Fibroblast of pulmonary artery (primary cell): ENCODE data around the gene GRIFIN.

Source experiments
- DNase-seq: peaks from one replicate; pipeline ENCODE4 v3.0.0-alpha.2; 2010; ENCODE audit warnings: low read depth
- H3K4me3 ChIP-seq: replicated peaks from 2 replicates; pipeline ENCODE4 v1.5.1; 2011; ENCODE audit warnings: low read depth, mild to moderate bottlenecking, control low read depth, low read length, moderate library complexity
- CTCF ChIP-seq: IDR thresholded peaks from 2 replicates; pipeline ENCODE4 v1.5.1; 2011; ENCODE audit warnings: mild to moderate bottlenecking, control low read depth, low read length, inconsistent platforms; ENCODE audit errors: missing control alignments

The GRIFIN gene

GRCh38 chr7:2502647-2502966 lies 26.4 kb upstream of the GRIFIN start:
- DNase-seq = no peak
- TF ChIP-seq CTCF = no peak
- H3K4me3 ChIP-seq = no peak overlapping the region

- no peak for DNase-seq
- no peak for TF ChIP-seq CTCF
- H3K4me3 ChIP-seq = no peak overlapping the region
Measured at GRCh38 chr7:2501947-2502646, 25.9 kb upstream of the GRIFIN start.

GRCh38 chr7:2500701-2501100 lies 24.5 kb upstream of the GRIFIN start:
- no peak for TF ChIP-seq CTCF
- DNase-seq = no peak
- H3K4me3 ChIP-seq = no peak overlapping the region

- no peak for DNase-seq
- H3K4me3 ChIP-seq = no peak overlapping the region
- no peak for TF ChIP-seq CTCF
Measured at GRCh38 chr7:2499719-2500430, 23.7 kb upstream of the GRIFIN start.

- no peak overlapping the region for H3K4me3 ChIP-seq
- no peak for DNase-seq
- TF ChIP-seq CTCF = no peak
Measured at GRCh38 chr7:2499181-2499580, 23.0 kb upstream of the GRIFIN start.

GRCh38 chr7:2498708-2499107 lies 22.5 kb upstream of the GRIFIN start:
- TF ChIP-seq CTCF = no peak
- DNase-seq = no peak
- no peak overlapping the region for H3K4me3 ChIP-seq
